Stromal cell of bone marrow (primary cell): ENCODE measurements around the gene PHC2.

Experiments
- DNase-seq: peaks from one replicate; pipeline ENCODE4 v3.0.0-alpha.2; 2012; ENCODE audit warnings: low read depth

The PHC2 gene

GRCh38 chr1:33388805-33389771 is 41.8 kb downstream of the PHC2 start:
- DNase-seq = peak; percentile 74

DNA sequence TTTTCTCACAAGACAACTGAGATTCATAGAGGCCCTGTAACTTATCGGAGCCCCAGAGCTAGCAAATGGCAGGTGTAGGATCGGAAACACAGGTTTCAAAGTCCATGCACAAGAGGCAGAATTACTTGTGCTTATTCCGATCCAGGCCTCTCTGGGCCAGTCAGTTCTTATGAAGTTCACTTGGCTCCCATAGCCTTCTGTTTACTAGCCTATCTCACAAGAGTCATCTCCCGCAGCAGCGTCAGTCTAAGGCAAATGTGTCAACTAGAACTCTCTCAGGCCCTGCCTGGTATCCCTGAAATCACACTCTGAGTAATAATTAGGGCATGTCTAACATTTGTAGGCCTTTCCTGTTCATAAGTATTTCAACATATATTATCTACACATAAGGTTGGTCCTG is 43.3 kb downstream of the PHC2 start:
- no peak for DNase-seq

- DNase-seq = no peak
Observed at GRCh38 chr1:33385251-33385650, 45.6 kb downstream of the PHC2 start.

GRCh38 chr1:33384040-33384812 is 46.7 kb downstream of the PHC2 start:
- DNase-seq = peak; percentile 52

- no peak for DNase-seq
Observed at GRCh38 chr1:33383489-33383888, 47.4 kb downstream of the PHC2 start.

DNA sequence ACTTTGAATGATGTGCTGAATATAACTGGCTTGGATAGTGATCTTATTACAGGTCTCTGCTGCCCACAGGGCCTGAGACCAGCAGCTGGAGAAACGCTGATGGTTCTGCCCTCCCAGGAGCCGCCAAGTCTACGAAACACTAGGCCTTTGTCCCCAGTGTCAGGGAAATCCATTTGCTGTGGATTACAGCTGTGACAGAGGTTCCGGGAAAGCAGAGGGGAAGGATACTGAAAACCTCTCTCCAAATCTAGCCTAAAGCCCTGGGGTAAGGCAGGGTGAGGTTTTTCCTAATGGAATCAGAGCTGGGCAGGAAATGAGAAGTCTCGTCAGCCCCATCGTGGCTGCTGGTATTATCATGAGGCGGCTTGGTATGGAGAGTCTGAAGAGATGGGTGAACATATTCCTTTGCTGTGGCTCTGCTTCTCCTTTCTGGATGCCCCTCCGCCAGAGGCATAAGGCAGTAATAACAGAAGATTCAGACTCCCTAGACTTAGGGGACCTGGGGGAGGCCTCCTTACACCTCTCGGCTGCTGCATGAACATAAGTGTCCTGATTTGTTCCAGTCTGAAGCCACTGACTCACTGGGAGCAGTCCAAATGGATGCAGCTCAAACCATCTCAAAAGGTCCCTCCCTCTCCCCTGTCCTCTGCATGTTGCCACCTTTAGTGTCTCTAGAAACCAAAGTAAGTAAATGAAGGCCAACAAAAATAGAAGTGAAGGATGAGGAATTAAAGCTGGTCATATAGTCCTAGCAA is 48.1 kb downstream of the PHC2 start:
- DNase-seq = peak; percentile 50

DNA sequence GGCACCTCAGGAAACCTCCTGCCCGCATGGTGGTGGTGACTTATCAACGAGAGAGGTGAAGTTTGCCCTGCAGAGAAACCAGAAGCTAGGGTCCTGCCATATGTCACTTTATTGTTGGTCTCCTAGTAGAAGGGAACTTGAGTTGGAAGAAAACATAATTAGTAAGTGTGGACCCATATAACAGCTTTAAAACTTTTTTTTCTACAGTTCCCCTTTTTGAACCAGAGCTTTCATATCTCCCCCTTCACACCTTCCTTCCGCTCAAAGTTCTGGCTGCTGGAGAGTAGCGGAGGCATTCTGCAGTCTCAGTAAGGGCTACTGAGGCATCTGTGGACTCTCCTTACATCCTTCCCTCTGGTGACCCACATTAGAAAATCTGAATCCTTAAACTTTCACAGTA is 48.9 kb downstream of the PHC2 start:
- no peak for DNase-seq

GRCh38 chr1:33380811-33381210 is 50.1 kb downstream of the PHC2 start:
- no peak for DNase-seq

DNA sequence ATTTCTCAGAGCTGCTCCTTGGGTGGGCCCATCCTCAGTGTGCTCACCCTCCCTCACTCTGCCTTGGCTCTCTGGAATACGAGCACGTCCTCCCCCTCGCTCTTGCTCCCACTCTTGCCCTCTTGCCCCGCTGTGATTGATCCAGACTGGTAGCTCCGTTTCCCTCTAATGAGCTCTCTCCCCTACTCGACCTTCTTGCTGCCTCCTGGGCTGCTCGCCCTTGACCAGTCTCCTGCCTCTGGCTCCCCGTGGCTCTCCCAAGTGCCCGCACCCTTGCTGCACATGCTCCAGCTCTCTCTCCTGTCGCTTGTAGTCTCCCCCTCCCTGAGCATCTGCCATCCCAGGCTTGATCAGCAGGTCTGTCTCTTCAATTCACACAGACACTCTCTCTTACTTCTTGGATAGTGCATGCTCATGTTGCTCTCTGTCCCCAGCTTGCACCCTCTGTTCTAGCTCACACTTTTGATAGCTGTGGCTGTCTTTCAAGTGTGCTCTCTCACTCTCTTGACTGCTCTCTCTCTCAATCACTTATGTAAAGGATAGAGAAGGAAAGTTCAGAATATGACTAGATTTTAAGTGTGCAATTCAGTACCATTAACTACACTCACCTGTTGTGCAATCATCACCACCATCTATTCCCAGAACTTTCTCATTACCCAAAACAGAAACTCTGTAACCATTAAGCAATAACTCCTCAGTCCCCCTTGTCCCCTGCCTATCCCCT is 51.1 kb downstream of the PHC2 start:
- no peak for DNase-seq

GRCh38 chr1:33378976-33379375 is 51.9 kb downstream of the PHC2 start:
- no peak for DNase-seq

DNA sequence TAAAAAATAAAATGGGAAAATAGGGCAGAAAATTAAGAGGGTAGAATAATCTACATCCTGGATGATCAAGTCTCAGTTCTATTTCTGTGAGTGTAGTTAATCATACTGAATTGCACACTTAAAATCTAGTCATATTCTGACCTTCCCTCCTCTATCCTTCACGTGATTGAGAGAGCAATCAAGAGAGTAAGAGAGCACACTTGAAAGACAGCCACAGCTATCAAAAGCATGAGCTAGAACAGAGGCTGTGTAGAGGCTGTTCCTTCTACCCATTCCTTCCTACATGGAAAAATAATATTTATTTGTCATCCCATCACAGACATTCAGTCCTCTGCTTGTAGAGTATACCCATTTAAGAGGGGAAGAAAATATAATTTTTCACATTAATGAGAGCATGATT is 52.4 kb downstream of the PHC2 start:
- DNase-seq = no peak

- DNase-seq = no peak
Observed at GRCh38 chr1:33377756-33378155, 53.1 kb downstream of the PHC2 start.

- DNase-seq = no peak
Observed at GRCh38 chr1:33377013-33377412, 53.9 kb downstream of the PHC2 start.

- DNase-seq = no peak
Observed at GRCh38 chr1:33375316-33375715, 55.6 kb downstream of the PHC2 start.

- no peak for DNase-seq
Observed at GRCh38 chr1:33374336-33375105, 56.4 kb downstream of the PHC2 start.

GRCh38 chr1:33373606-33374005 is 57.3 kb downstream of the PHC2 start:
- no peak for DNase-seq

GRCh38 chr1:33372677-33373076 is 58.2 kb downstream of the PHC2 start:
- DNase-seq = no peak

DNA sequence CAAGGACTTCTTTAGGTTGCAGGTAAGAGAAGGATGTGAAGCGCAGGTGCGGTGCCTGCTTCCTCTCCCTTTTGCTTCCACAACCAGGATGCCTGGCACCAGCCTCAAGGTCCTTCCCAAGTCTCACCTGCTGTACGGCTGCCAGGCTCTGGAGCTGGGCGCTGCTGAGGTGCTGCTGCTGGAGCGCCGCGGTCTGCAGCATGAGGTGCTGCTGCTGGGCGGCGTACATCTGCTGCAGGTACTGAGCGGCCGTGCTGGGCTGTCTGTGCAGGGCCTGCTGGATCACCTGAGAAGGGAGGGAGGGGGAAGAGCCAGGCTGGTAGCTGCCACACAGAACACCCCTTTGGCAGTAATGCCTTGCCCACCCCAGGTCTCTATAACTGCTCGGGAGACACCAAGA is 58.7 kb downstream of the PHC2 start:
- DNase-seq = no peak

- DNase-seq = no peak
Observed at GRCh38 chr1:33371334-33371733, 59.6 kb downstream of the PHC2 start.

GRCh38 chr1:33370827-33371226 is 60.1 kb downstream of the PHC2 start:
- DNase-seq = no peak

GRCh38 chr1:33370301-33370700 is 60.6 kb downstream of the PHC2 start:
- DNase-seq = no peak
